DOHH2 (cell line): ENCODE measurements around the gene SCN4B.

ENCODE experiments used
- H3F3A ChIP-seq: fragments of 200-600 bp; sonication (generic), shearing (Covaris generic); 2 replicates; pipeline ENCODE4 v1.6.0; 2016; ENCODE audit warnings: antibody characterized with exemption, mild to moderate bottlenecking; ENCODE audit not compliant: control insufficient read depth, insufficient read depth
- H3K27ac ChIP-seq: fragments of 200-600 bp; sonication (generic); 2 replicates; pipeline ENCODE4 v1.5.1; 2014; ENCODE audit warnings: low read depth, mild to moderate bottlenecking, low read length, moderate library complexity
- H3K27me3 ChIP-seq: fragments of 200-600 bp; sonication (generic); 2 replicates; pipeline ENCODE4 v1.6.1; 2014; ENCODE audit warnings: mild to moderate bottlenecking, low read length, mixed read lengths; ENCODE audit not compliant: control insufficient read depth
- H3K36me3 ChIP-seq: fragments of 200-600 bp; sonication (generic); 2 replicates; pipeline ENCODE4 v1.6.1; 2014; ENCODE audit warnings: mild to moderate bottlenecking, low read length, moderate library complexity, mixed read lengths; ENCODE audit not compliant: control insufficient read depth
- H3K4me1 ChIP-seq: fragments of 200-600 bp; sonication (generic); 2 replicates; pipeline ENCODE4 v1.6.1; 2014; ENCODE audit warnings: mild to moderate bottlenecking, low read length, mixed read lengths; ENCODE audit not compliant: control insufficient read depth
- H3K4me2 ChIP-seq: fragments of 200-600 bp; sonication (generic); 2 replicates; pipeline ENCODE4 v1.6.0; 2014; ENCODE audit warnings: mild to moderate bottlenecking, low read length, moderate library complexity
- H3K4me3 ChIP-seq: fragments of 200-600 bp; sonication (generic); 2 replicates; pipeline ENCODE4 v1.5.1; 2014; ENCODE audit warnings: mild to moderate bottlenecking, low read length, mixed read lengths
- H3K79me2 ChIP-seq: fragments of 200-600 bp; sonication (generic); 2 replicates; pipeline ENCODE4 v1.6.1; 2014; ENCODE audit warnings: mild to moderate bottlenecking, low read length, mixed read lengths; ENCODE audit not compliant: control insufficient read depth
- H3K9me2 ChIP-seq: fragments of 200-600 bp; sonication (generic); replicated peaks from 2 replicates; pipeline ENCODE4 v1.6.1; 2014; ENCODE audit warnings: mild to moderate bottlenecking, low read length, mixed read lengths; ENCODE audit not compliant: control insufficient read depth
- H3K9me3 ChIP-seq: fragments of 200-600 bp; sonication (generic); 2 replicates; pipeline ENCODE4 v1.6.1; 2014; ENCODE audit warnings: antibody characterized with exemption, low read length, mixed read lengths; ENCODE audit not compliant: control insufficient read depth, insufficient read depth
- H4K20me1 ChIP-seq: fragments of 200-600 bp; sonication (generic); 2 replicates; pipeline ENCODE4 v1.6.0; 2014; ENCODE audit warnings: low read depth, mild to moderate bottlenecking, antibody characterized with exemption, low read length, moderate library complexity; ENCODE audit not compliant: control insufficient read depth, insufficient read depth
- CTCF ChIP-seq: fragments of 200-600 bp; sonication (generic); IDR thresholded peaks from one replicate; pipeline ENCODE4 v1.5.1; 2014; ENCODE audit warnings: antibody characterized with exemption, mild to moderate bottlenecking, low read depth, low read length; ENCODE audit not compliant: poor library complexity, severe bottlenecking
- EZH2phosphoT487 ChIP-seq: fragments of 200-600 bp; sonication (generic); IDR thresholded peaks from 2 replicates; pipeline ENCODE4 v1.6.1; 2017; ENCODE audit warnings: borderline replicate concordance, mild to moderate bottlenecking, antibody characterized with exemption, low read length, moderate library complexity, mixed read lengths

SCN4B gene

DNA sequence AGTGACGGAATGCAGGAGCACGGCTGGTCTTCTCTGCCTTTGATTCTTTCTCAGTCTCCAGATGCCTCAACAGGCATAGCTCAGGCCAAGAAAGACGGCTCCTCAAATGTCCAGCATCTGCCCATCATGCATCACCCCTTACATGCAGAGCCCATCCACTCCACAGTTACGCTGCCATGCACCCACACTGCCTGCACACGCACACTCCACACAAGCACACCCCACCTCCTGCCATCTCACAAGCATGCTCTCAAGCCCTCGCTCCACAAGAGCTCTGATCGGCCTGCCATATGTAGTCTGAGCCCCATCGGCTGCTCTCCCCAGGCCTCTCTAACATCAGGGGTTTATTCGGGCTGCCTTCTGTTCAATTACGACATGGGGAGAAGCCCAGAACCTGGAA is 18.8 kb downstream of the SCN4B start:
- Histone ChIP-seq H3K4me1 (no peaks in the 10 kb centered on the region), H3K27ac (no peak overlapping the region), H3K36me3 (no peaks in the 10 kb centered on the region), H3F3A (no peaks in the 10 kb centered on the region), H3K9me3 (no peaks in the 10 kb centered on the region), H3K4me3 (no peak overlapping the region), H3K9me2 (no peaks in the 10 kb centered on the region), H3K4me2 (no peak overlapping the region), H3K79me2 (no peaks in the 10 kb centered on the region), H3K27me3 (peaks cover 32% of the 10 kb centered on the region), H4K20me1 (no peaks in the 10 kb centered on the region)
- TF ChIP-seq EZH2phosphoT487 (no peak), CTCF (no peak)

DNA sequence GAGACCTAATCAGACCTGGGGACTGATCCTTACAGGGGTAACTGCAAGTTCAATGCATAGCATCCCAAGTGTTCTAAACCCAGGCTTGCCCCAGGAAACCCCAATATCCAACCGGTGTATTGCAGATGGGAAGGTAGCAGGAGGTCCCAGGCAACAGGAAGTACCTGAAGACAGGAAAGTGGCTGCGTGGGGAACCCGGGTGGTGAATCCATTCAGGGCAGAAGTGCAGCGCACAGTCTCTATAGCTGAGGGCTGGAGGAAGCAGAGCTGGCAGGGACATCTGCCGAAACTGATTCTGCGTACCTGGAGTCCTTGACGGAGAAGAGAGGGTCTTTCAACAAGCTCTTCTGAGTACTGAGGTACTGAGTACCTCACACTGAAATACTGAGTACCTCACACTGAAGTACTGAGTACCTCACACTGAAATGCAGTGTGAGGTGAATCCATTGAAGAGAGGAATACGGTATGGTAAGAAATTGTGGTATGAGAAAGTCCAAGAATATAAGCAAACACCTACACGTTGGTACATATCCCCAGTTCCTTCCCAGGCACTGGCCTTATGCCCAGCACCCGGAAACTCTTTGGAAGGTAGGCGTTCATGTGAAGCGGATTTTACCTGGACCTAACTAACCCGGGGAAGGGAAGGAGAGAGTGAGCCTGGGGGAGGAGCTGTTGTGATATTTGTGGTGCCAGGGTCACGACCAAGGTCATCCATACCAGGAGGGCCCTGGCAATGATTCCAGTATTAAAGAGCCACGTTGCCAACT is 20.1 kb downstream of the SCN4B start:
- Histone ChIP-seq H3K9me2 (no peaks in the 10 kb centered on the region), H3K4me2 (no peak overlapping the region), H3K27me3 (peaks cover 30% of the 10 kb centered on the region), H3F3A (no peaks in the 10 kb centered on the region), H3K79me2 (no peaks in the 10 kb centered on the region), H3K36me3 (no peaks in the 10 kb centered on the region), H3K4me3 (no peak overlapping the region), H3K9me3 (no peaks in the 10 kb centered on the region), H3K4me1 (no peaks in the 10 kb centered on the region), H3K27ac (no peak overlapping the region), H4K20me1 (no peaks in the 10 kb centered on the region)
- no peak for TF ChIP-seq CTCF
- no peak for TF ChIP-seq EZH2phosphoT487

DNA sequence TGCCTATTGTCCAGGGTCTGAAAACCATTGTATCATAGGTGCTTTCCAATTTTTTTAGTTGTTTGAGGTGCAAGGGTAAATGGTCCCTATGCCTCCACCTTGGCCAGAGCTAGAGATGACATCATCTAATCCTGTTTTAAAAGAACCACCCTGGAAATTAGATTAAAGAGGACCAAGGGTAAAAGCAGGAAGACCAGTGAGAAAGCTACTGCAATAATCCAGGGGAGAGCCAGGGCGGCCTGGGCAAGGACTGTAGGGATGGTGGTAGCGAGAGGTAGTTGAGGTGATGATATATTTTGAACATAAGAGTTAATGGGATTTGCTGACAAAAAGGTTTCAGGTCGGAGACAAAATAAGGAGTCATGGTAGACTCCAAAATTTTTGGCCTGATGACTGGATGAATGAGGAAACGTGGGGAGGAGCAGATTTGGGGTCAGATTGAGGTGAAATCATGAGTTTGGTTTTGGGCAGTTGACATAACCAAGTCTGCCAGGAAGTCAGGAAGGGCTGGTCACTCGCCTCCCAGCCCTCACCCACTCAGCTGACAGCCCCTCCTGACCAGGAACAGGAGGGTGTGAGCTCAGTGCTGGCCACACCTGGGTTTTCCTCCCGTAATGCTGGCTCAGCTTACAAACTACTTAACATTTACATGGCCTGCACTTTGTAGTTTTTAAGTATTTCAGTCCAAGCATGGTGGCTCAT is 23.0 kb downstream of the SCN4B start:
- H3F3A ChIP-seq: no peaks in the 10 kb centered on the region
- no peaks in the 10 kb centered on the region for H3K9me3 ChIP-seq

More for the DNA sequence above, 23.0 kb downstream of the SCN4B start:
- H3K4me1 ChIP-seq: peaks cover 6% of the 10 kb centered on the region
- TF ChIP-seq EZH2phosphoT487: no peak
- TF ChIP-seq CTCF: no peak
- H3K36me3 ChIP-seq: no peaks in the 10 kb centered on the region
- H3K27ac ChIP-seq: no peak overlapping the region
- no peak overlapping the region for H3K4me3 ChIP-seq
- H4K20me1 ChIP-seq: no peaks in the 10 kb centered on the region
- no peak overlapping the region for H3K4me2 ChIP-seq
- H3K9me2 ChIP-seq: no peaks in the 10 kb centered on the region
- H3K79me2 ChIP-seq: no peaks in the 10 kb centered on the region
- H3K27me3 ChIP-seq: peaks cover 20% of the 10 kb centered on the region
